ENCODE results near the gene ADAP1.

DNA sequence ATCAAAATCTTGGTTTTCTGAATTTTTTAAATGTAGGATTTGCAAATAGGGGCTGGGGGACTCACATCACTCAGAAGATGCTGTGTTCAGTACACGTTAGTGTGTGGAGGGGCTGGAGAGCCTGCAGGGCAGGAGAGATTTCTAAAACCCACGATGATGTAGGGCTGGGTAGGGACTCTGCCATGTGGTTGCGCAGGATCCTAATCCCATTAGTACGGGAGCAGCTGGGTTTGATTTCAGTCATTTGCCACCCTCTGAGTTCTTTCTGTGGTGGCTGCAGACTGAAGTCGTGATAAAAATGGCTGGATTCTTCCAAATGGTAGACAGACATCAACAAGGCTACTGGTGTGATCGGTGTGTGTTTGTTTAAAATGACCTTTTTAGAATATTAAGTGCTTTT is 92.3 kb downstream of the ADAP1 start:
- TF ChIP-seq POLR2A (IDR thresholded peaks at IDR 0.05) (no peak), POLR2AphosphoS5 (IDR thresholded peaks at IDR 0.05) (no peak), EP300 (IDR thresholded peaks at IDR 0.05; ENCODE audit: low read depth) (no peak)

Data from transverse colon (tissue), 3 donors.